H1 (cell line): Measurements from ENCODE around the gene TYRP1. TPM values are rescaled to one million over a fixed set of nuclear protein-coding genes. Genes with fewer than 3 reads are reported as not detected.

Source experiments
- CTCF ChIA-PET: fragments of 300-600 bp; sonication (Branson Sonifier 250); formaldehyde crosslinking; loops from one replicate; lab custom pipeline; 2021; ENCODE audit not compliant: partially characterized antibody; lab: Charles Lee
- POLR2A ChIA-PET: fragments of 300-600 bp; sonication (Branson Sonifier 250); formaldehyde crosslinking; loops from one replicate; lab custom pipeline; 2021; ENCODE audit warnings: inconsistent platforms; ENCODE audit not compliant: partially characterized antibody; lab: Charles Lee
- DNase-seq, 2 experiments: peaks; one replicate each; pipeline versions ENCODE4 v3.0.0 to v3.0.0-alpha.2; 2010 to 2022; ENCODE audit warnings: low spot score in 2 of 2, low read depth in 1 of 2, mixed read lengths in 1 of 2
- FAIRE-seq: peaks from 2 replicates; lab custom pipeline; 2011; peaks lifted over from hg19 to GRCh38; lab: Jason Lieb, UNC
- H2AFZ ChIP-seq: 2 replicates; pipeline ENCODE4 v1.8.1; 2012; ENCODE audit warnings: low read length, inconsistent platforms
- H2AK5ac ChIP-seq: 2 replicates; pipeline ENCODE4 v1.6.1; 2013; ENCODE audit warnings: low read depth, low read length
- H2BK120ac ChIP-seq: replicated peaks from 2 replicates; pipeline ENCODE3; 2013; ENCODE audit warnings: low read depth, low read length, inconsistent platforms
- H2BK12ac ChIP-seq: 2 replicates; pipeline ENCODE4 v1.6.1; 2013; ENCODE audit warnings: low read depth, low read length
- H2BK15ac ChIP-seq: 2 replicates; pipeline ENCODE4 v1.6.1; 2013; ENCODE audit warnings: low read length
- H2BK20ac ChIP-seq: 2 replicates; pipeline ENCODE4 v1.6.1; 2013; ENCODE audit warnings: low read length
- H2BK5ac ChIP-seq: 2 replicates; pipeline ENCODE4 v1.6.1; 2013; ENCODE audit warnings: low read depth, low read length
- H3K14ac ChIP-seq: 2 replicates; pipeline ENCODE4 v1.6.1; 2013; ENCODE audit warnings: inconsistent platforms; ENCODE audit not compliant: insufficient read length
- H3K18ac ChIP-seq: 2 replicates; pipeline ENCODE4 v1.6.1; 2013; ENCODE audit warnings: low read length; ENCODE audit errors: extremely low read depth
- H3K23ac ChIP-seq: 2 replicates; pipeline ENCODE4 v1.6.1; 2013; ENCODE audit warnings: inconsistent platforms; ENCODE audit not compliant: insufficient read length
- H3K23me2 ChIP-seq: 2 replicates; pipeline ENCODE4 v1.6.1; 2013; ENCODE audit warnings: low read depth, low read length
- H3K27ac ChIP-seq: 2 replicates; pipeline ENCODE4 v1.6.1; 2011; ENCODE audit warnings: low read depth, low read length, inconsistent platforms
- H3K27me3 ChIP-seq, 4 experiments: replicated peaks in 1 of 4; 1 replicate in 1 of 4; 2 replicates in 3 of 4; pipeline versions ENCODE4 v1.6.1 to v1.8.1; 2011 to 2013; ENCODE audit warnings: low read length in 3 of 4, mild to moderate bottlenecking in 3 of 4, inconsistent platforms in 2 of 4, mixed read lengths in 2 of 4, moderate library complexity in 1 of 4; ENCODE audit not compliant: control insufficient read depth in 3 of 4, insufficient read depth in 3 of 4; ENCODE audit errors: extremely low read depth in 1 of 4
- H3K36me3 ChIP-seq, 4 experiments: 2 replicates each; pipeline versions ENCODE4 v1.6.1 to v1.8.1; 2011 to 2013; ENCODE audit warnings: mild to moderate bottlenecking in 4 of 4, low read length in 3 of 4, moderate library complexity in 2 of 4, control low read depth in 1 of 4, inconsistent platforms in 1 of 4; ENCODE audit not compliant: insufficient read depth in 4 of 4, control insufficient read depth in 2 of 4
- H3K4ac ChIP-seq: replicated peaks from 2 replicates; pipeline ENCODE3; 2013; ENCODE audit warnings: low read length, low read depth, mixed read lengths, inconsistent platforms; ENCODE audit not compliant: insufficient read length
- H3K4me1 ChIP-seq, 4 experiments: replicated peaks in 1 of 4; 1 replicate in 1 of 4; 2 replicates in 3 of 4; pipeline versions ENCODE4 v1.6.1 to v1.8.1; 2011 to 2013; ENCODE audit warnings: low read length in 3 of 4, inconsistent platforms in 2 of 4, mixed read lengths in 1 of 4; ENCODE audit not compliant: insufficient read depth in 4 of 4, control insufficient read depth in 3 of 4
- H3K4me2 ChIP-seq, 2 experiments: 2 replicates each; pipeline versions ENCODE4 v1.6.1 to v1.8.1; 2011 to 2013; ENCODE audit warnings: low read depth in 2 of 2, low read length in 2 of 2, control low read depth in 1 of 2, inconsistent platforms in 1 of 2, mild to moderate bottlenecking in 1 of 2; ENCODE audit not compliant: insufficient read depth in 1 of 2
- H3K4me3 ChIP-seq, 4 experiments: fragments of 200-600, 300-600 bp in 1 of 4; sonication (generic), shearing (Covaris generic), sonication (Bioruptor Twin) in 1 of 4; 2 replicates each; pipeline versions ENCODE4 v1.5.1 to v1.8.1; 2011 to 2016; ENCODE audit warnings: low read length in 4 of 4, low read depth in 3 of 4, control low read depth in 2 of 4, inconsistent platforms in 2 of 4, mild to moderate bottlenecking in 2 of 4, mixed read lengths in 1 of 4, moderate library complexity in 1 of 4; ENCODE audit not compliant: insufficient read depth in 2 of 4; ENCODE audit errors: extremely low read depth in 1 of 4
- H3K56ac ChIP-seq: replicated peaks from 2 replicates; pipeline ENCODE3; 2013; ENCODE audit warnings: low read depth, mild to moderate bottlenecking, mixed read lengths, low read length, inconsistent platforms; ENCODE audit not compliant: insufficient read length
- H3K79me1 ChIP-seq: 2 replicates; pipeline ENCODE4 v1.6.1; 2013; ENCODE audit warnings: low read depth, low read length, control low read depth
- H3K79me2 ChIP-seq, 2 experiments: 2 replicates each; pipeline versions ENCODE4 v1.6.1 to v1.8.1; 2012 to 2013; ENCODE audit warnings: low read length in 2 of 2, mild to moderate bottlenecking in 2 of 2, inconsistent platforms in 1 of 2; ENCODE audit not compliant: insufficient read depth in 2 of 2, control insufficient read depth in 1 of 2
- H3K9ac ChIP-seq, 4 experiments: replicated peaks in 1 of 4; 1 replicate in 1 of 4; 2 replicates in 3 of 4; pipeline versions ENCODE4 v1.6.1 to v1.8.1; 2011 to 2013; ENCODE audit warnings: low read depth in 3 of 4, low read length in 3 of 4, control low read depth in 2 of 4, mild to moderate bottlenecking in 2 of 4, moderate library complexity in 2 of 4, inconsistent platforms in 1 of 4; ENCODE audit errors: extremely low read depth in 1 of 4
- H3K9me3 ChIP-seq, 2 experiments: 2 replicates each; pipeline versions ENCODE4 v1.6.1 to v1.8.1; 2012 to 2013; ENCODE audit warnings: mild to moderate bottlenecking in 2 of 2, moderate library complexity in 2 of 2, control low read depth in 1 of 2, inconsistent platforms in 1 of 2, low read depth in 1 of 2, low read length in 1 of 2, mixed read lengths in 1 of 2; ENCODE audit not compliant: insufficient read depth in 2 of 2
- H4K20me1 ChIP-seq, 2 experiments: replicated peaks in 1 of 2; 2 replicates each; pipeline versions ENCODE3 to v1.8.1; 2011 to 2013; ENCODE audit warnings: inconsistent platforms in 2 of 2, low read length in 2 of 2, mild to moderate bottlenecking in 1 of 2; ENCODE audit not compliant: insufficient read depth in 2 of 2, control insufficient read depth in 1 of 2
- H4K5ac ChIP-seq: 2 replicates; pipeline ENCODE4 v1.6.1; 2013; ENCODE audit warnings: low read length, low read depth, mixed read lengths, inconsistent platforms; ENCODE audit not compliant: insufficient read length
- H4K8ac ChIP-seq: 2 replicates; pipeline ENCODE4 v1.8.0; 2013; ENCODE audit warnings: mild to moderate bottlenecking, moderate library complexity, low read length, inconsistent platforms; ENCODE audit not compliant: insufficient read depth; ENCODE audit errors: extremely low read depth
- H4K91ac ChIP-seq: replicated peaks from 2 replicates; pipeline ENCODE3; 2013; ENCODE audit warnings: low read length, mixed read lengths, inconsistent platforms; ENCODE audit not compliant: insufficient read length
- CHD2 ChIP-seq: IDR thresholded peaks from 2 replicates; pipeline ENCODE4 v1.6.1; 2012; ENCODE audit warnings: low read length, improper control_type of control experiment
- FOSL1 ChIP-seq: IDR thresholded peaks from 2 replicates; pipeline ENCODE4 v1.6.1; 2011; ENCODE audit warnings: mild to moderate bottlenecking, low read depth, low read length, moderate library complexity; ENCODE audit not compliant: insufficient read depth
- RBBP5 ChIP-seq: IDR thresholded peaks from 2 replicates; pipeline ENCODE4 v1.7.1; 2012; ENCODE audit warnings: low read depth, mild to moderate bottlenecking, inconsistent platforms, low read length, moderate library complexity, borderline replicate concordance
- RFX5 ChIP-seq: IDR thresholded peaks from 2 replicates; pipeline ENCODE4 v1.6.1; 2011; ENCODE audit warnings: low read depth, low read length, improper control_type of control experiment, borderline replicate concordance
- RXRA ChIP-seq: IDR thresholded peaks from 2 replicates; pipeline ENCODE4 v1.6.1; 2011; ENCODE audit warnings: low read depth, mild to moderate bottlenecking, low read length, moderate library complexity; ENCODE audit not compliant: insufficient read depth
- SIX5 ChIP-seq: IDR thresholded peaks from 2 replicates; pipeline ENCODE4 v1.6.1; 2011; ENCODE audit warnings: mild to moderate bottlenecking, low read depth, low read length
- TAF7 ChIP-seq: optimal IDR thresholded peaks from 2 replicates; pipeline ENCODE3; 2011; ENCODE audit warnings: low read depth, mild to moderate bottlenecking, inconsistent platforms, low read length, moderate library complexity, borderline replicate concordance
- whole genome bisulfite sequencing, 2 experiments: shearing (Covaris generic) in 1 of 2; methylation state at CpG; one replicate each; pipeline versions ENCODE4 v1.1.6 to v1.1.7; 2013 to 2015; ENCODE audit warnings: low lambda C conversion rate in 2 of 2, mixed read lengths in 2 of 2, inconsistent platforms in 1 of 2, low coverage in 1 of 2, missing lambda C conversion rate in 1 of 2; ENCODE audit not compliant: insufficient replicate concordance in 2 of 2, insufficient coverage in 1 of 2, insufficient read length in 1 of 2; ENCODE audit errors: extremely low coverage in 1 of 2, missing lambda C conversion rate in 1 of 2; 5-methylcytosine and 5-hydroxymethylcytosine counted together
- polyA plus RNA-seq, 7 experiments: library from polyadenylated mRNA; depleted of rRNA in 3 of 7; stranded (reverse) in 5 of 7; unstranded in 2 of 7; fragments of >200 nt in 5 of 7; fragments of 200-250 nt in 2 of 7; gene quantifications; 1 replicate in 5 of 7; 2 replicates in 1 of 7; 4 replicates in 1 of 7; pipeline versions ENCODE4 v1.2.1 to v1.2.3, GENCODE V29; 2011 to 2013; ENCODE audit warnings: missing spikeins in 2 of 7, mixed read lengths in 2 of 7
- total RNA-seq: library from RNA; stranded (reverse); fragmentation: NEBNext Ultra II Directional; extraction: Animal tissue kit (Norgen Biotek cat#: 25700); gene quantifications from 2 replicates; pipeline ENCODE4 v1.2.1, GENCODE V29; 2021

The TYRP1 gene
- total and polyA plus RNA-seq, 2 of the 8 experiments (the other 6 are each of a cell fraction or from before 2014, with no cell fraction given), result 0.15 TPM; not detected in 1

GRCh38 chr9:12680757-12681156 lies 12.4 kb upstream of the TYRP1 start:
- no peak overlapping the region for H3K14ac ChIP-seq
- H2AFZ ChIP-seq, result no peak overlapping the region
- no peak overlapping the region for H3K9ac ChIP-seq
- no peak overlapping the region for H2BK12ac ChIP-seq
- CTCF ChIA-PET, result interaction anchor here (0.7 to 0.9 kb wide), 2 partner anchors 40 to 1097 kb away, joined by 3 read pairs; no protein-coding TSS in a partner anchor
- no peak overlapping the region for H4K91ac ChIP-seq
- H4K8ac ChIP-seq, result no peak overlapping the region
- no peaks in the 10 kb centered on the region for H3K79me2 ChIP-seq
- H2BK120ac ChIP-seq, result no peak overlapping the region
- no peak overlapping the region for H3K4ac ChIP-seq
- H3K18ac ChIP-seq, result no peak overlapping the region
- H3K23me2 ChIP-seq, result no peaks in the 10 kb centered on the region; the same call in 1 of the 2 replicates
- H3K27ac ChIP-seq, result no peak overlapping the region
- TF ChIP-seq RFX5 (no peak), TAF7 (no peak), RXRA (no peak), RBBP5 (no peak), CHD2 (no peak), SIX5 (no peak), FOSL1 (no peak)
- TF ChIP-seq, all 59 proteins: peak for 0
- H2AK5ac ChIP-seq, result no peak overlapping the region
- WGBS, 2 experiments, result 87% methylated on average over 3 of the region's 3 CpGs; no CpG with 5 or more reads in 1 of the 2 experiments
- no peaks in the 10 kb centered on the region for H3K36me3 ChIP-seq
- no peak overlapping the region for H2BK15ac ChIP-seq
- no peaks in the 10 kb centered on the region for H3K79me1 ChIP-seq
- no peak overlapping the region for H2BK5ac ChIP-seq
- H3K4me1 ChIP-seq, result 0 out of 7 replicates have a peak, but pooled peaks cover 0 to 2% (median 0%) of the 10 kb centered on the region in 4 experiments
- H4K5ac ChIP-seq, result no peak overlapping the region
- no peak overlapping the region for H3K56ac ChIP-seq
- no peak overlapping the region for H3K23ac ChIP-seq
- H3K4me3 ChIP-seq, result no peak overlapping the region
- H3K9me3 ChIP-seq, result no peaks in the 10 kb centered on the region
- H3K4me2 ChIP-seq, result no peak overlapping the region
- DNase-seq, result no peak
- no peak for FAIRE-seq
- no peaks in the 10 kb centered on the region for H3K27me3 ChIP-seq
- no peak overlapping the region for H2BK20ac ChIP-seq
- H4K20me1 ChIP-seq, result no peaks in the 10 kb centered on the region
- POLR2A ChIA-PET, result no interaction called here
